Transverse colon (tissue), 4 donors: ENCODE measurements around the gene GABRQ.

Experiments used
- CTCF ChIP-seq, 5 experiments: fragments of 200-600 bp in 3 of 5; fragments of 450-650 bp in 2 of 5; sonication (generic) in 3 of 5; IDR thresholded peaks; 1 replicate in 2 of 5; 2 replicates in 3 of 5; pipeline ENCODE4 v1.5.1; 2016 to 2017; ENCODE audit warnings: antibody characterized with exemption in 5 of 5, inconsistent platforms in 3 of 5, mild to moderate bottlenecking in 2 of 5, moderate library complexity in 1 of 5
- POLR2A ChIP-seq: fragments of 450-650 bp; IDR thresholded peaks from one replicate; pipeline ENCODE4 v1.6.1; 2016; ENCODE audit warnings: antibody characterized with exemption, mild to moderate bottlenecking, moderate library complexity
- POLR2AphosphoS5 ChIP-seq, 3 donors: sonication (generic); formaldehyde crosslinking; IDR thresholded peaks; one replicate each; pipeline ENCODE4 v1.6.1; 2016; ENCODE audit warnings: antibody characterized with exemption in 3 of 3

GRCh38 chrX:152647978-152648377, 10.3 kb downstream of the GABRQ start:
- TF ChIP-seq POLR2A, result no peak
- no peak for TF ChIP-seq CTCF (IDR thresholded peaks at IDR 0.05)
- TF ChIP-seq POLR2AphosphoS5 (IDR thresholded peaks at IDR 0.05), result no peak
